GM23248 (cell line): ENCODE results near the gene MASP1.

ENCODE experiments used
- EZH2 ChIP-seq: fragments of 200-600 bp; sonication (generic); IDR thresholded peaks from 2 replicates; pipeline ENCODE4 v1.6.1; 2018; ENCODE audit warnings: antibody characterized with exemption, mild to moderate bottlenecking; ENCODE audit not compliant: insufficient read depth, poor library complexity, severe bottlenecking
- EZH2phosphoT487 ChIP-seq: fragments of 200-600 bp; sonication (generic); IDR thresholded peaks from 2 replicates; pipeline ENCODE4 v1.6.1; 2018; ENCODE audit warnings: antibody characterized with exemption, moderate library complexity, mild to moderate bottlenecking, low read depth; ENCODE audit not compliant: insufficient read depth

GRCh38 chr3:187198490-187198889 lies 93.0 kb downstream of the MASP1 start:
- TF ChIP-seq EZH2 (no peak), EZH2phosphoT487 (no peak)
